BLaER1 treated with 17β-estradiol and CSF1 and Interleukin-3, amounts not matched to agents 10 nM and 100 nM (cell line): ENCODE data around the gene LGI1.
A peak's percentile ranks its signal among the peaks of the same experiment; 100 is the strongest.
"Not testable (repeated sequence)": the region's sequence is repeated elsewhere in the genome, so short reads cannot be mapped to it uniquely, and the experiment has no call there.

ENCODE experiments used
- H3K27ac ChIP-seq, 11 experiments: shearing (Covaris generic); formaldehyde crosslinking; 2 replicates each; pipeline ENCODE4 v1.8.1; 2022
- H3K27me3 ChIP-seq, 11 experiments: shearing (Covaris generic); formaldehyde crosslinking; 2 replicates each; pipeline ENCODE4 v1.8.1; 2022
- H3K36me3 ChIP-seq, 11 experiments: shearing (Covaris generic); formaldehyde crosslinking; 2 replicates each; pipeline ENCODE4 v1.8.1; 2022
- H3K4me1 ChIP-seq, 10 experiments: shearing (Covaris generic); formaldehyde crosslinking; 2 replicates each; pipeline ENCODE4 v1.8.1; 2022
- H3K4me2 ChIP-seq, 11 experiments: shearing (Covaris generic); formaldehyde crosslinking; 2 replicates each; pipeline ENCODE4 v1.8.1; 2022
- H3K4me3 ChIP-seq, 10 experiments: shearing (Covaris generic); formaldehyde crosslinking; 2 replicates each; pipeline ENCODE4 v1.8.1; 2022
- H3K9ac ChIP-seq, 11 experiments: shearing (Covaris generic); formaldehyde crosslinking; 2 replicates each; pipeline ENCODE4 v1.8.1; 2022
- H3K9me3 ChIP-seq, 11 experiments: shearing (Covaris generic); formaldehyde crosslinking; replicated peaks in 1 of 11; 2 replicates each; pipeline ENCODE4 v1.8.1; 2022
- H4K20me1 ChIP-seq, 11 experiments: shearing (Covaris generic); formaldehyde crosslinking; 2 replicates each; pipeline ENCODE4 v1.8.1; 2022
- Cebpa-rat ChIP-seq, 11 experiments: shearing (Covaris generic); IDR thresholded peaks; 2 replicates each; pipeline ENCODE4 v1.8.1; 2022

LGI1 gene

DNA sequence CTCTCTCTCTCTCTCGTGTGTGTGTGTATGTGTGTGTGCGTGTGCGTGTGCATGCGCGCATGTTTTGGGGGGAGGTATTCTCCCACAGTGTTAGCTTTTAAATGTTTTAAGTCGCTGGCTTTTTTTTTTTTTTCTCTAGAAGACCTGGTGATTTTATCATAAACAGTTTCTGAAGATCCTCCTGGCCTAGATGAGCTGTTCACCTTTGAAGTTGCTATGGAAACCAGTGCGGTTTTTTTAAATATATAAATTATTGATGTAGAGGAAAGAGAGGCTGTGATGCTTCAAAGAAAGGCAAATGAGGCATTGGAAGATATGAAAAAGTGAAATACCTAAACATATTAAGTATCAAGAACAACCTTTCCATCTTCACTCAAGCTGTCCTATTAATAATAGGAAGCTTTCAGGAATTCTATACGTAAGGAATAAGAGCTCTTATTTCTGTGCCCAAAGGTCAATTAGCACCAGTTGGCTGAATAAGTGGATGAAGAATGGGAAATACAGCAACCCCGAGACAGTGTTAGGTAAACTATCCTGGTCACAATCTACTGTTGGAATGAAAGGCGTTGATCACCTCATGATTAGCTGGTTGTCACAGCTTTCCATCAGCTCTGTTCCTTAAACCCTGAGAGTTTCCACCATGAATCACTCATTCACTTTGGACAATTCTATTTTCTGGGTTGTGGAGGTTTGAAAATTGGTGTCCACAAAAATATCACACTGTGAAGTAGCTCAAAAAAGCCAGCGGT is 69.5 kb downstream of the LGI1 start:
- Histone ChIP-seq H3K27me3 (no peaks in the 10 kb centered on the region), H3K4me2 (peak overlapping the region in 2 of 11 experiments; percentile 65 to 71; a peak in 2 of 22 replicates)
- TF ChIP-seq Cebpa-rat (IDR thresholded peaks at IDR 0.05): no peak

DNA sequence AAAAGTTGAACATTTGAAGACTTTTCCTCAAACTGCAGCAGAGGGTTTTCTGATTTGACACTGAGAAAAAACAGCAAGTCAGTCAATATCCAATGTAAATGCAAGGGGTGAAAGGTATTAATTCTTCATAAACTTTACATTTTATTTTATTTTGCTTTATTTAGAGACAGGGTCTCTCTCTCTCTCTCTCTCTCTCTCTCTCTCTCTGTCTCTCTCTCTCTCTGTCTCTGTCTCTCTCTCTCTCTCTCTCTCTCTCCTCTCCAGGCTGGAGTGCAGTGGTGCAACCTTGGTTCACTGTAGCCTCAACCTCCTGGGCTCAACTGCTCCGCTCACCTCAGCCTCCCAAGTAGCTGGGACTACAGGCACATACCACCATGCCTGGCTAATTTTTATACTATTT is 73.3 kb downstream of the LGI1 start:
- H3K4me2 ChIP-seq, H3K4me3 ChIP-seq, H3K27me3 ChIP-seq, H3K36me3 ChIP-seq, H3K4me1 ChIP-seq, H3K9ac ChIP-seq, H3K27ac ChIP-seq, H4K20me1 ChIP-seq: not testable (repeated sequence)
- peaks cover 12 to 22% (median 18%) of the 10 kb centered on the region in 11 experiments for H3K9me3 ChIP-seq

More for the DNA sequence above, 69.5 kb downstream of the LGI1 start:
- H3K9me3 ChIP-seq: 0 out of 22 replicates have a peak, but pooled peaks cover 0 to under 1% (median 0%) of the 10 kb centered on the region in 11 experiments
- no peak overlapping the region for H3K27ac ChIP-seq
- no peaks in the 10 kb centered on the region for H3K36me3 ChIP-seq
- H3K4me3 ChIP-seq: no peak overlapping the region
- peaks cover 6 to 18% (median 16%) of the 10 kb centered on the region in 10 experiments for H3K4me1 ChIP-seq
- no peak overlapping the region for H3K9ac ChIP-seq
- no peaks in the 10 kb centered on the region for H4K20me1 ChIP-seq

DNA sequence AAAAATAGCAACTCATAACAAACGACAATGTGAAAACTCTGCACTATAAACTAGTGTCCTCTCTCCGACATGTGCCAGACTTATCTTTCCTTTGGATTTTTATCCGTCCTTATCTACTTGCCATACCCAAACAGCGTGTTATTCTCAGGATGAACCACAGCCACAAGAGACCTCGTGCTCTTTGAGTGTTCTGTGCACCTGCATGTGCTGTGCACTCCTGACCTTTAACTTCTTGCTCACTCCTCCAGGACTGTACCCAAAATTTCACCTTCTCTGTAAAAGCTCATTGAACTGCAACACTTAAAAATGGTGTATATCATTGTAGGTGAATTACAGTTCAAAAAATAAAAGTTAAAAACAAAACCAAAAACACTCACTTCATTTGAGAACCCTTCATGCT is 78.0 kb downstream of the LGI1 start:
- peaks cover 12 to 22% (median 18%) of the 10 kb centered on the region in 11 experiments for H3K9me3 ChIP-seq
- no peak overlapping the region for H3K4me3 ChIP-seq
- no peak for TF ChIP-seq Cebpa-rat (IDR thresholded peaks at IDR 0.05)
- H3K4me1 ChIP-seq: no peaks in the 10 kb centered on the region
- H3K4me2 ChIP-seq: no peak overlapping the region
- H3K36me3 ChIP-seq: no peaks in the 10 kb centered on the region
- H3K27ac ChIP-seq: no peak overlapping the region
- no peaks in the 10 kb centered on the region for H3K27me3 ChIP-seq
- H3K9ac ChIP-seq: no peak overlapping the region
- H4K20me1 ChIP-seq: no peaks in the 10 kb centered on the region

DNA sequence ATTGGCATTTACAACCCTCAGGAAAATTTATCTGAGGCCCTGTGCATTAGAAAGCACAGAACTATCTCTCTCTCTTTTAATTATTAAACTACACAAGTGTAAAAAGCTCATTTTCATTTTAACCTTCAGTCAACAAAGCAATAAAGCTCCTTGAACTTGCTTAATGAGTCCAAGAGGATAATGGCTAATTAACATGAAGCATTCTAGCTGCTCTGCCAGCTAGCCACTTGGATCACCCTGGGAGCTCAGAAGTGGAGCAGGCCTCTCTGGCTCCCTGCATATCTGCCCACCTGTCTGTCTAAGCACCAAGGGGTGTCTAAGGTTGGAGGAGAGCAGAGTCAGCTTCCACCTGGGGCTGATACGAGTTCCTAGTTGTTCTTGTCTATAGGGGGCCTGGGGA is 80.1 kb downstream of the LGI1 start:
- Histone ChIP-seq H4K20me1 (no peaks in the 10 kb centered on the region), H3K27ac (no peak overlapping the region), H3K4me1 (no peaks in the 10 kb centered on the region), H3K9me3 (peaks cover 11 to 21% (median 16%) of the 10 kb centered on the region in 11 experiments), H3K9ac (no peak overlapping the region), H3K36me3 (no peaks in the 10 kb centered on the region), H3K4me2 (no peak overlapping the region), H3K27me3 (no peaks in the 10 kb centered on the region), H3K4me3 (no peak overlapping the region)
- TF ChIP-seq Cebpa-rat (IDR thresholded peaks at IDR 0.05): no peak

DNA sequence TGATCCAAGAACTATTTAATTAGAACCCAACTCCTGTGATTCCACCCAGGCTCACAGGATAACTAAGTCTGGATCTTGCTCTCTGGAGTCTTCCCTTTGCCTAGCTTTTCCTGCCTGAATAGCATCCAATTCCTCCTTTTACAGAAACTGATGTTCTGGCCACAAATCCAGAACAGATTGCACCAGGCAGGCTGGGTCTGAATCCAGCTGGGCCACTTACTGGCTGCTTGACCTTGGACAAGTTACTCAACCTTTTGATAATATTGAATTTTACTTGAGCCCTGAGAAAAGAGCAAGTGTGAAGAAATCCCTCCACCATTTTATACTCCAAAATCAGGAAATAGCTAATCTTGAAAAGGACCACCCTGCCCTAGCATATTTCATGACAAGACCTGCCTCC is 80.5 kb downstream of the LGI1 start:
- no peak overlapping the region for H3K9ac ChIP-seq
- no peak overlapping the region for H3K4me3 ChIP-seq
- peaks cover 6 to 16% (median 12%) of the 10 kb centered on the region in 11 experiments for H3K9me3 ChIP-seq
- H3K27ac ChIP-seq: no peak overlapping the region
- no peak overlapping the region for H3K4me2 ChIP-seq
- no peaks in the 10 kb centered on the region for H3K36me3 ChIP-seq
- TF ChIP-seq Cebpa-rat (IDR thresholded peaks at IDR 0.05): no peak
- no peaks in the 10 kb centered on the region for H4K20me1 ChIP-seq
- H3K4me1 ChIP-seq: no peaks in the 10 kb centered on the region
- H3K27me3 ChIP-seq: no peaks in the 10 kb centered on the region

DNA sequence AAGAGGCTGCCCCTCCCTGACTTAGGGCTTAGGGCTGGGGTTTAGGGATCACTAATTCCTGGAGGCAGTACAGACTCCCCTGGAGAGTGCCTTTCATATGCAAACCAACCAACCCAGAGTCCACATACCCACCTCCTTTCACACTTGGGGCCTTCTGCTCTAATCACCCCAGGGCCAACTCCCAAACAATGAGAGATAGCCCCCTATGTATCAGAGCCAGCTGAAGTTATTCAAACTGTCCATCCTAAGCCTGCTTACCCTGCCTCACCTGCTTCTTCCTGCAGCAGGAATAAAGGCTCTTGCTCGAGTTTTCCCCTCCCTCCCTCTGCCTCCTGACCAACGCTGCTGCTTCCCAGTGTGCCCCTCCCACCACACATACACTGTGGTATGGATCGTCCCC is 84.2 kb downstream of the LGI1 start:
- Histone ChIP-seq H3K4me3 (no peak overlapping the region), H3K36me3 (no peaks in the 10 kb centered on the region), H3K4me1 (peaks cover 0 to 6% (median 0%) of the 10 kb centered on the region in 10 experiments; a peak in 2 of 20 replicates), H3K27ac (no peak overlapping the region), H4K20me1 (no peaks in the 10 kb centered on the region), H3K9me3 (peaks cover 0 to 15% (median 9%) of the 10 kb centered on the region in 11 experiments; a peak in 13 of 22 replicates), H3K27me3 (no peaks in the 10 kb centered on the region), H3K4me2 (no peak overlapping the region), H3K9ac (no peak overlapping the region)
- TF ChIP-seq Cebpa-rat (IDR thresholded peaks at IDR 0.05): no peak

DNA sequence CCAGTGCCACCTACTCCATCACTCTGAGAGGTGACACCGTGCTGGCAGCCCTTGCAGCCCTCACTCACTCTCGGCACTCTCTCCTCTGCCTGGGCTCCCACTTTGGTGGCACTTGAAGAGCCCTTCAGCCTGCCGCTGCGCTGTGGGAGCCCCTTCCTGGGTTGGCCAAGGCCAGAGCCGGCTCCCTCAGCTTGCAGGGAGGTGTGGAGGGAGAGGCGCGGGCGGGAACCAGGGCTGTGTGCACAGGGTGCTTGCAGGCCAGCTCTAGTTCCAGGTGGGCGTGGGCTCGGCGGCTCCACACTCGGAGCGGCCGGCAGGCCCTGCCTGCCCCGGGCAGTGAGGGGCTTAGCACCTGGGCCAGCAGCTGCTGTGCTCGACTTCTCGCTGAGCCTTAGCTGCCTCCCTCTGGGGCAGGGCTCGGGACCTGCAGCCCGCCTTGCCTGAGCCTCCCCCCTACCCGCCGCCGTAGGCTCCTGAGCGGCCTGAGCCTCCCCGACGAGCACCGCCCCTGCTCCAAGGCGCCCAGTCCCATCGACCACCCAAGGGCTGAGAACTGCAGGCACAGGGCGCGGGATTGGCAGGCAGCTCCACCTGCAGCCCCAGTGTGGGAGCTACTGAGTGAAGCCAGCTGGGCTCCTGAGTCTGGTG is 87.4 kb downstream of the LGI1 start:
- Histone ChIP-seq H3K9me3 (peaks cover 0 to 28% (median 15%) of the 10 kb centered on the region in 11 experiments; a peak in 15 of 22 replicates), H3K36me3 (no peaks in the 10 kb centered on the region), H3K4me2 (no peak overlapping the region), H3K4me3 (no peak overlapping the region), H3K27ac (no peak overlapping the region), H3K9ac (no peak overlapping the region), H3K4me1 (peaks cover 0 to 6% (median 0%) of the 10 kb centered on the region in 10 experiments; a peak in 2 of 20 replicates), H4K20me1 (no peaks in the 10 kb centered on the region), H3K27me3 (no peaks in the 10 kb centered on the region)
- TF ChIP-seq Cebpa-rat (IDR thresholded peaks at IDR 0.05): no peak
